GM12878 (cell line): ENCODE measurements around the gene AK8. TPM values are rescaled to one million over a fixed set of nuclear protein-coding genes. Genes with fewer than 3 reads are reported as not detected.

Experiments used
- ATAC-seq: fragments of 200-7000 bp; cut with Tn5 transposase; 3 replicates; pipeline ENCODE4 v1.9.1; 2020; ENCODE audit warnings: mild to moderate bottlenecking, moderate library complexity
- BruUV-seq: library from RNA; stranded (reverse); fragments of 400-500 nt; replicated peaks from 2 replicates; lab custom pipeline; 2021; lab: Mats Ljungman, UMichigan
- CTCF ChIA-PET: fragments of 300-600 bp; sonication (Branson Sonifier 250); formaldehyde crosslinking; extraction: SDS; loops from one replicate; lab custom pipeline; 2021; ENCODE audit warnings: inconsistent platforms; lab: Yijun Ruan, JAX
- POLR2A ChIA-PET: fragments of 350-600 bp; formaldehyde crosslinking; extraction: SDS; loops from one replicate; lab custom pipeline; 2021; ENCODE audit warnings: inconsistent platforms; lab: Charles Lee
- RAD21 ChIA-PET: fragments of 300-600 bp; sonication (Branson Sonifier 250); formaldehyde crosslinking; loops from one replicate; lab custom pipeline; 2023; ENCODE audit warnings: antibody characterized with exemption; ENCODE audit not compliant: unreplicated experiment; lab: Charles Lee
- SMC1A ChIA-PET: fragments of 300-600 bp; sonication (Branson Sonifier 250); formaldehyde crosslinking; loops from one replicate; lab custom pipeline; 2023; ENCODE audit not compliant: unreplicated experiment, uncharacterized antibody; lab: Charles Lee
- DNase-seq: peaks from one replicate; pipeline ENCODE4 v3.0.0-alpha.2; 2011; ENCODE audit warnings: low read depth, low spot score
- FAIRE-seq: peaks from 3 replicates; lab custom pipeline; 2011; peaks lifted over from hg19 to GRCh38; lab: Jason Lieb, UNC
- H2AFZ ChIP-seq: 2 replicates; pipeline ENCODE4 v1.6.0; 2011; ENCODE audit warnings: low read depth, low read length, control low read depth; ENCODE audit not compliant: control insufficient read depth
- H3K27ac ChIP-seq: 2 replicates; pipeline ENCODE4 v1.5.1; 2011; ENCODE audit warnings: control low read depth; ENCODE audit not compliant: control insufficient read depth, insufficient read depth
- H3K27me3 ChIP-seq, 2 experiments: replicated peaks in 1 of 2; 2 replicates each; pipeline versions ENCODE4 v1.6.0 to v1.6.1; 2011; ENCODE audit warnings: low read length in 1 of 2; ENCODE audit not compliant: control insufficient read depth in 2 of 2, insufficient read depth in 2 of 2
- H3K36me3 ChIP-seq, 2 experiments: 2 replicates each; pipeline ENCODE4 v1.5.1; 2011; ENCODE audit warnings: low read length in 1 of 2; ENCODE audit not compliant: control insufficient read depth in 2 of 2, insufficient read depth in 2 of 2
- H3K4me1 ChIP-seq: 2 replicates; pipeline ENCODE4 v1.6.1; 2011; ENCODE audit warnings: mild to moderate bottlenecking, low read length, moderate library complexity, mixed read lengths; ENCODE audit not compliant: control insufficient read depth, insufficient read depth
- H3K4me2 ChIP-seq: 2 replicates; pipeline ENCODE4 v1.6.0; 2011; ENCODE audit warnings: control low read depth; ENCODE audit not compliant: control insufficient read depth, insufficient read depth
- H3K4me3 ChIP-seq: fragments of 200-600 bp; sonication (generic); 2 replicates; pipeline ENCODE4 v1.5.1; 2016
- H3K79me2 ChIP-seq: 2 replicates; pipeline ENCODE4 v1.6.0; 2011; ENCODE audit warnings: low read length; ENCODE audit not compliant: control insufficient read depth, insufficient read depth
- H3K9ac ChIP-seq: 2 replicates; pipeline ENCODE4 v1.8.0; 2011; ENCODE audit warnings: low read length, control low read depth, mixed read lengths; ENCODE audit not compliant: control insufficient read depth, insufficient read depth
- H3K9me3 ChIP-seq: replicated peaks from 3 replicates; pipeline ENCODE4 v1.5.1; 2011; ENCODE audit warnings: mild to moderate bottlenecking, low read length; ENCODE audit not compliant: control insufficient read depth, insufficient read depth
- H4K20me1 ChIP-seq: 2 replicates; pipeline ENCODE4 v1.6.0; 2011; ENCODE audit not compliant: control insufficient read depth, insufficient read depth
- BCL11A ChIP-seq: IDR thresholded peaks from 2 replicates; pipeline ENCODE4 v1.6.1; 2011; ENCODE audit warnings: low read depth, low read length
- CHD1 ChIP-seq: IDR thresholded peaks from 2 replicates; pipeline ENCODE4 v1.6.1; 2012; ENCODE audit warnings: low read depth, low read length, improper control_type of control experiment
- ESRRA ChIP-seq: IDR thresholded peaks from 2 replicates; pipeline ENCODE4 v1.6.1; 2012; ENCODE audit warnings: mild to moderate bottlenecking, low read length, improper control_type of control experiment
- FOXM1 ChIP-seq: IDR thresholded peaks from 2 replicates; pipeline ENCODE4 v1.6.1; 2012; ENCODE audit warnings: low read depth, mild to moderate bottlenecking, inconsistent platforms, low read length, moderate library complexity
- HCFC1 ChIP-seq: fragments of 150-350 bp; IDR thresholded peaks from 2 replicates; pipeline ENCODE4 v1.6.1; 2014; ENCODE audit warnings: low read length
- HDAC6 ChIP-seq: fragments of 200-600 bp; sonication (generic); IDR thresholded peaks from one replicate; pipeline ENCODE4 v1.8.0; 2017; ENCODE audit warnings: antibody characterized with exemption; ENCODE audit not compliant: unreplicated experiment
- MTA2 ChIP-seq: fragments of 450-650 bp; IDR thresholded peaks from 2 replicates; pipeline ENCODE4 v1.6.1; 2016; ENCODE audit warnings: low read depth, mild to moderate bottlenecking, moderate library complexity
- POU2F2 ChIP-seq: IDR thresholded peaks from 3 replicates; pipeline ENCODE4 v1.6.1; 2011; ENCODE audit warnings: low read depth, mild to moderate bottlenecking, low read length, borderline replicate concordance
- RAD51 ChIP-seq: fragments of 450-650 bp; IDR thresholded peaks from 2 replicates; pipeline ENCODE4 v1.6.1; 2016; ENCODE audit warnings: moderate library complexity, mild to moderate bottlenecking, inconsistent platforms
- SPI1 ChIP-seq: IDR thresholded peaks from 2 replicates; pipeline ENCODE4 v1.6.1; 2011; ENCODE audit warnings: low read depth, mild to moderate bottlenecking, low read length, moderate library complexity, borderline replicate concordance; ENCODE audit not compliant: insufficient read depth
- SRF ChIP-seq, 2 experiments: IDR thresholded peaks; 2 replicates each; pipeline ENCODE4 v1.6.1; 2011; ENCODE audit warnings: low read depth in 2 of 2, low read length in 2 of 2, mild to moderate bottlenecking in 1 of 2, moderate library complexity in 1 of 2
- TARDBP ChIP-seq: IDR thresholded peaks from 2 replicates; pipeline ENCODE4 v1.6.1; 2016; ENCODE audit warnings: borderline replicate concordance
- ZBTB4 ChIP-seq: fragments of 450-650 bp; formaldehyde crosslinking; IDR thresholded peaks from 2 replicates; pipeline ENCODE4 v1.4.0; 2022; ENCODE audit warnings: mild to moderate bottlenecking, moderate library complexity
- ZNF217 ChIP-seq: fragments of 450-650 bp; IDR thresholded peaks from 2 replicates; pipeline ENCODE4 v1.6.1; 2017; ENCODE audit warnings: antibody characterized with exemption, mild to moderate bottlenecking
- WGBS: methylation state at CpG from one replicate; pipeline ENCODE4 v1.1.6; 2016; ENCODE audit warnings: low lambda C conversion rate; ENCODE audit not compliant: insufficient replicate concordance, insufficient coverage; ENCODE audit errors: missing lambda C conversion rate; 5-methylcytosine and 5-hydroxymethylcytosine counted together
- in situ Hi-C: fragments of 300-500 bp; cut with MboI; formaldehyde crosslinking; loops from 9 replicates; pipeline ENCODE4 v1.14.3; 2018; ENCODE audit warnings: mixed read lengths
- intact Hi-C: fragments of 100-400 bp; cut with micrococcal nuclease; formaldehyde crosslinking; loops from one replicate; pipeline ENCODE4 v1.14.2; 2022; ENCODE audit not compliant: unreplicated experiment
- polyA plus RNA-seq, 11 experiments: library from polyadenylated mRNA; depleted of rRNA in 4 of 11; unstranded in 6 of 11; stranded (reverse) in 5 of 11; fragments of >200 nt; fragmentation: Nextera tagmentation in 4 of 11; fragmentation: Illumina TruSeq in 1 of 11; extraction: Ambion mirVana in 4 of 11; extraction: Trizol in 1 of 11; gene quantifications; 1 replicate in 1 of 11; 2 replicates in 10 of 11; pipeline versions ENCODE4 v1.2.1 to v1.2.3, GENCODE V29; 2011 to 2016; ENCODE audit warnings: inconsistent platforms in 2 of 11, missing spikeins in 2 of 11, low read depth in 1 of 11
- total RNA-seq, 4 experiments: library from RNA; depleted of rRNA in 3 of 4; stranded (reverse); fragments of >200 nt in 3 of 4; fragmentation: Illumina TruSeq in 1 of 4; extraction: Trizol in 1 of 4; gene quantifications; 2 replicates each; pipeline versions ENCODE4 v1.2.1 to v1.2.3, GENCODE V29; 2013 to 2021
- TF ChIP-seq, protein P1 (sequence below): IDR thresholded peaks from 2 replicates; pipeline ENCODE4 v1.6.1; 2012; ENCODE audit warnings: low read depth, low read length, improper control_type of control experiment

The AK8 gene
- total and polyA plus RNA-seq, 10 of the 15 experiments (the other 5 are each of a cell fraction or from before 2014, with no cell fraction given): 0.03 to 0.12 (median 0.06) TPM; not detected in 5

- H3K36me3 ChIP-seq: peaks cover 4 to 15% of the 10 kb centered on the region in 2 experiments
- H3K4me1 ChIP-seq: no peaks in the 10 kb centered on the region
- no peaks in the 10 kb centered on the region for H3K27me3 ChIP-seq
- no peak for DNase-seq
- ChIA-PET POLR2A (interaction anchor here (0.6 to 0.8 kb wide), 2 partner anchors 343 to 421 kb away, joined by 3 read pairs; no protein-coding TSS in a partner anchor), SMC1A (no interaction called here), RAD21 (no interaction called here), CTCF (interaction anchor here (0.6 to 3.3 kb wide), 2 partner anchors 8 to 10 kb away, joined by 4 to 24 read pairs; no protein-coding TSS in a partner anchor)
- H3K79me2 ChIP-seq: no peaks in the 10 kb centered on the region
- no peak overlapping the region for H3K27ac ChIP-seq
- 96% methylated on average over 7 of the region's 7 CpGs for WGBS
- intact Hi-C loops (loop anchor here (10.0 kb wide), 2 partner anchors 234 to 404 kb away; partner anchors contain the start of gene GTF3C4), in situ Hi-C loops (no loop called here)
- ATAC-seq: no peak
- H3K9me3 ChIP-seq: no peaks in the 10 kb centered on the region
- FAIRE-seq: no peak
- no peak overlapping the region for H3K4me2 ChIP-seq
- H3K9ac ChIP-seq: no peak overlapping the region
- BruUV-seq: no TSS peak
- TF ChIP-seq BCL11A: no peak
- no peak for TF ChIP-seq SRF (IDR thresholded peaks at IDR 0.05; ENCODE audit: low read depth in 2 of 2, low read length in 2 of 2)
- no peak for TF ChIP-seq MTA2
- TF ChIP-seq POU2F2: no peak
- TF ChIP-seq, protein P1, sequence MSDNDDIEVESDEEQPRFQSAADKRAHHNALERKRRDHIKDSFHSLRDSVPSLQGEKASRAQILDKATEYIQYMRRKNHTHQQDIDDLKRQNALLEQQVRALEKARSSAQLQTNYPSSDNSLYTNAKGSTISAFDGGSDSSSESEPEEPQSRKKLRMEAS: no peak
- no peak for TF ChIP-seq CHD1
- TF ChIP-seq TARDBP: no peak
- TF ChIP-seq HDAC6: no peak
- no peak for TF ChIP-seq ZBTB4
- TF ChIP-seq ESRRA: no peak
- TF ChIP-seq HCFC1: no peak
- TF ChIP-seq SPI1: no peak
- no peak for TF ChIP-seq RAD51
- TF ChIP-seq FOXM1: no peak
- no peak for TF ChIP-seq ZNF217
- no peak overlapping the region for H2AFZ ChIP-seq
- no peak overlapping the region for H3K4me3 ChIP-seq
- H4K20me1 ChIP-seq: no peaks in the 10 kb centered on the region
These were observed 30.6 kb upstream of the AK8 start for GRCh38 chr9:132908635-132909034.
